PFSK-1 (cell line): ENCODE results near the gene TH.

Experiments
- POLR2AphosphoS5 ChIP-seq: IDR thresholded peaks from 2 replicates; pipeline ENCODE4 v1.6.1; 2012; ENCODE audit warnings: low read depth, mild to moderate bottlenecking, control low read depth, low read length, moderate library complexity
- SIN3A ChIP-seq: IDR thresholded peaks from 2 replicates; pipeline ENCODE4 v1.6.1; 2012; ENCODE audit warnings: mild to moderate bottlenecking, low read length, moderate library complexity, borderline replicate concordance; ENCODE audit not compliant: insufficient read depth
- TAF1 ChIP-seq: IDR thresholded peaks from 2 replicates; pipeline ENCODE4 v1.6.1; 2012; ENCODE audit warnings: low read length, control low read depth, borderline replicate concordance; ENCODE audit not compliant: insufficient read depth
- TF ChIP-seq, protein P1 (sequence below), 2 experiments: IDR thresholded peaks; 2 replicates each; pipeline versions ENCODE4 v1.6.1 to v1.8.0; 2011 to 2012; ENCODE audit warnings: low read depth in 2 of 2, low read length in 2 of 2, control low read depth in 1 of 2, inconsistent platforms in 1 of 2, mild to moderate bottlenecking in 1 of 2, moderate library complexity in 1 of 2; ENCODE audit not compliant: insufficient read depth in 1 of 2

DNA sequence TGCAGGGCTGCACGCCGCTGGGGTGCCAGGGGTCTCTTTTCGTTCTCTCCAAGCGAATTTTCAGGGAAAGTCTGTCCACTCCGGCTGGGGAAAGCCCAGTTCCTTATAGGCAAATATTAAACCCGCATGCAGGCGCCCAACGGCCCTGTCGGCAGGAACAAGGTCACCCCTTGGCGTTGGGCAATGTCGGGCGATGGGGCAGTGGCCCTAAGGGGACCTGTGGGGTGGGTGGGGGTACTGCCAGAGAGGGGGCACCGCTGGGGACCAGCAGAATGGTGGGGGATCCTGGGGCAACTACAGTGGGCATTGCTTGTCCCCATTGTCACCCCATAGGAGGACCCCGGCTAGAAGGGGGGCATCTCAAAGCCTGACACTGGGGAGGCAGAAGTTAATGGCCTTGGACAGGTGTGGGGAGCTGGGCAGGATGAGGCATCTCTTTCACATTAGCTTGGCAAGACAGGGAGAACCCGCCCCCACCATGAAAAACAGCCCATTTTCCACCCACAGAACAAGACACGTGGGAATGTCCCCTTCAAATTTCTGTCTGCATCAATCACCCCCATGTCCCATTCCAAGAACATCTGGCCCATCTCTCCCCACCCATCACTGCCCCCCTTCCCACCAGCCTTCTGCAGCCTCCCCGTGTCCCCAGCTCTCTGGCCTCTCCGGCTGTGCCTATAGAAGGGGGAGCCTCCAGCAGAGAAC is 26.9 kb downstream of the TH start:
- TF ChIP-seq POLR2AphosphoS5, result no peak
- TF ChIP-seq, protein P1, sequence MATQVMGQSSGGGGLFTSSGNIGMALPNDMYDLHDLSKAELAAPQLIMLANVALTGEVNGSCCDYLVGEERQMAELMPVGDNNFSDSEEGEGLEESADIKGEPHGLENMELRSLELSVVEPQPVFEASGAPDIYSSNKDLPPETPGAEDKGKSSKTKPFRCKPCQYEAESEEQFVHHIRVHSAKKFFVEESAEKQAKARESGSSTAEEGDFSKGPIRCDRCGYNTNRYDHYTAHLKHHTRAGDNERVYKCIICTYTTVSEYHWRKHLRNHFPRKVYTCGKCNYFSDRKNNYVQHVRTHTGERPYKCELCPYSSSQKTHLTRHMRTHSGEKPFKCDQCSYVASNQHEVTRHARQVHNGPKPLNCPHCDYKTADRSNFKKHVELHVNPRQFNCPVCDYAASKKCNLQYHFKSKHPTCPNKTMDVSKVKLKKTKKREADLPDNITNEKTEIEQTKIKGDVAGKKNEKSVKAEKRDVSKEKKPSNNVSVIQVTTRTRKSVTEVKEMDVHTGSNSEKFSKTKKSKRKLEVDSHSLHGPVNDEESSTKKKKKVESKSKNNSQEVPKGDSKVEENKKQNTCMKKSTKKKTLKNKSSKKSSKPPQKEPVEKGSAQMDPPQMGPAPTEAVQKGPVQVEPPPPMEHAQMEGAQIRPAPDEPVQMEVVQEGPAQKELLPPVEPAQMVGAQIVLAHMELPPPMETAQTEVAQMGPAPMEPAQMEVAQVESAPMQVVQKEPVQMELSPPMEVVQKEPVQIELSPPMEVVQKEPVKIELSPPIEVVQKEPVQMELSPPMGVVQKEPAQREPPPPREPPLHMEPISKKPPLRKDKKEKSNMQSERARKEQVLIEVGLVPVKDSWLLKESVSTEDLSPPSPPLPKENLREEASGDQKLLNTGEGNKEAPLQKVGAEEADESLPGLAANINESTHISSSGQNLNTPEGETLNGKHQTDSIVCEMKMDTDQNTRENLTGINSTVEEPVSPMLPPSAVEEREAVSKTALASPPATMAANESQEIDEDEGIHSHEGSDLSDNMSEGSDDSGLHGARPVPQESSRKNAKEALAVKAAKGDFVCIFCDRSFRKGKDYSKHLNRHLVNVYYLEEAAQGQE (IDR thresholded peaks at IDR 0.05; ENCODE audit: insufficient read depth in 1 of 2, low read depth in 2 of 2, low read length in 2 of 2), result no peak
- TF ChIP-seq SIN3A, result no peak
- no peak for TF ChIP-seq TAF1
